Measurements from ENCODE around the gene RNF130.
"Not testable (repeated sequence)": the region's sequence is repeated elsewhere in the genome, so short reads cannot be mapped to it uniquely, and the experiment has no call there.

The RNF130 gene

GRCh38 chr5:179991106-179991505, 80.5 kb downstream of the RNF130 start:
- no peak for TF ChIP-seq POLR2A (IDR thresholded peaks at IDR 0.05; ENCODE audit: low read depth, low read length)
- no peak for FAIRE-seq
- no peak for DNase-seq (ENCODE audit: insufficient read length, low spot score)

- not testable (repeated sequence) for FAIRE-seq
These were observed 81.0 kb downstream of the RNF130 start for GRCh38 chr5:179990525-179990924.

GRCh38 chr5:179986328-179986727, 85.2 kb downstream of the RNF130 start:
- peak; percentile 27 for FAIRE-seq

More at GRCh38 chr5:179990525-179990924, 81.0 kb downstream of the RNF130 start:
- DNase-seq (ENCODE audit: insufficient read length, low spot score): not testable (repeated sequence)

GRCh38 chr5:179981636-179982035, 89.9 kb downstream of the RNF130 start:
- DNase-seq (ENCODE audit: insufficient read length, low spot score) (no peak), FAIRE-seq (no peak)
- no peak for TF ChIP-seq POLR2A (IDR thresholded peaks at IDR 0.05; ENCODE audit: low read depth, low read length)

More at GRCh38 chr5:179986328-179986727, 85.2 kb downstream of the RNF130 start:
- no peak for TF ChIP-seq POLR2A (IDR thresholded peaks at IDR 0.05; ENCODE audit: low read depth, low read length)
- DNase-seq (ENCODE audit: insufficient read length, low spot score): no peak

- TF ChIP-seq POLR2A (IDR thresholded peaks at IDR 0.05; ENCODE audit: low read depth, low read length): no peak
- DNase-seq (ENCODE audit: insufficient read length, low spot score): no peak
- FAIRE-seq: no peak
These were observed 90.8 kb downstream of the RNF130 start for GRCh38 chr5:179980767-179981166.

- DNase-seq (ENCODE audit: insufficient read length, low spot score) (no peak), FAIRE-seq (no peak)
- no peak for TF ChIP-seq POLR2A (IDR thresholded peaks at IDR 0.05; ENCODE audit: low read depth, low read length)
These were observed 92.8 kb downstream of the RNF130 start for GRCh38 chr5:179978792-179979191.

GRCh38 chr5:179975713-179976134, 95.8 kb downstream of the RNF130 start:
- no peak for FAIRE-seq
- DNase-seq (ENCODE audit: insufficient read length, low spot score): no peak
- no peak for TF ChIP-seq POLR2A (IDR thresholded peaks at IDR 0.05; ENCODE audit: low read depth, low read length)

- no peak for TF ChIP-seq POLR2A (IDR thresholded peaks at IDR 0.05; ENCODE audit: low read depth, low read length)
- DNase-seq (ENCODE audit: insufficient read length, low spot score): peak; percentile 25
- no peak for FAIRE-seq
These were observed 96.4 kb downstream of the RNF130 start for GRCh38 chr5:179974946-179975712.

GRCh38 chr5:179974246-179974945, 97.2 kb downstream of the RNF130 start:
- no peak for DNase-seq (ENCODE audit: insufficient read length, low spot score)
- FAIRE-seq: no peak
- no peak for TF ChIP-seq POLR2A (IDR thresholded peaks at IDR 0.05; ENCODE audit: low read depth, low read length)

GRCh38 chr5:179973391-179973790, 98.2 kb downstream of the RNF130 start:
- no peak for TF ChIP-seq POLR2A (IDR thresholded peaks at IDR 0.05; ENCODE audit: low read depth, low read length)
- DNase-seq (ENCODE audit: insufficient read length, low spot score): no peak
- FAIRE-seq: no peak

- FAIRE-seq: no peak
- TF ChIP-seq POLR2A (IDR thresholded peaks at IDR 0.05; ENCODE audit: low read depth, low read length): no peak
- DNase-seq (ENCODE audit: insufficient read length, low spot score): no peak
These were observed 102.4 kb downstream of the RNF130 start for GRCh38 chr5:179969110-179969509.

- no peak for TF ChIP-seq POLR2A (IDR thresholded peaks at IDR 0.05; ENCODE audit: low read depth, low read length)
- no peak for FAIRE-seq
- no peak for DNase-seq (ENCODE audit: insufficient read length, low spot score)
These were observed 104.1 kb downstream of the RNF130 start for GRCh38 chr5:179967489-179967888.

GRCh38 chr5:179964015-179964414, 107.5 kb downstream of the RNF130 start:
- no peak for DNase-seq (ENCODE audit: insufficient read length, low spot score)
- FAIRE-seq: no peak
- TF ChIP-seq POLR2A (IDR thresholded peaks at IDR 0.05; ENCODE audit: low read depth, low read length): no peak

GRCh38 chr5:179963375-179963774, 108.2 kb downstream of the RNF130 start:
- FAIRE-seq: no peak
- no peak for DNase-seq (ENCODE audit: insufficient read length, low spot score)

More at GRCh38 chr5:179963375-179963774, 108.2 kb downstream of the RNF130 start:
- no peak for TF ChIP-seq POLR2A (IDR thresholded peaks at IDR 0.05; ENCODE audit: low read depth, low read length)

Data from H54 (cell line).